ENCODE measurements around the gene BMS1. TPM values are rescaled to one million over a fixed set of nuclear protein-coding genes. Genes with fewer than 3 reads are reported as not detected.
"Not testable (repeated sequence)": the region's sequence is repeated elsewhere in the genome, so short reads cannot be mapped to it uniquely, and the experiment has no call there.

The BMS1 gene
- polyA plus RNA-seq, 3 donors: 21.1 to 26.3 (median 24.5) TPM

DNA sequence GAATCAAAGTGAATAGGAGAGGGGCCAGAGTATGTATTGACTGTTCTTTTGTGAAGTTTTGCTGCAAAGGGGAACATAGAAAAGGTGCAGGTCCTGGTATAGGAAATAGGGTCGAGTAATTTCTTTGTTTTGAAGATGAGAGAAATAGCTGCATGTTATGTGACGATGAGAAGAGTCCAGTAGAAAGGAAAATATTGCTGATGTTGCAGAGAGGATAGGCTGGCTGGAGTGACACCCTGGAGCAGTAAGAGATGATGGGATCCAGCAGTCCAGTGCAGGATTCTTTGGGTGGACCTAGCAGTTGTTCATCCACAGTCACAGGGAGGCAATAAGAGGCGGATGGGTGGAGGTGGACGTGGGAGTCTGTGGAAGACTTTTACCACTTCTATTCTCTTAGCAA is 2.1 kb upstream of the BMS1 start:
- no peak for DNase-seq (ENCODE audit: extremely low read depth in 1 of 11, low read depth in 9 of 11, low spot score in 4 of 11)

DNA sequence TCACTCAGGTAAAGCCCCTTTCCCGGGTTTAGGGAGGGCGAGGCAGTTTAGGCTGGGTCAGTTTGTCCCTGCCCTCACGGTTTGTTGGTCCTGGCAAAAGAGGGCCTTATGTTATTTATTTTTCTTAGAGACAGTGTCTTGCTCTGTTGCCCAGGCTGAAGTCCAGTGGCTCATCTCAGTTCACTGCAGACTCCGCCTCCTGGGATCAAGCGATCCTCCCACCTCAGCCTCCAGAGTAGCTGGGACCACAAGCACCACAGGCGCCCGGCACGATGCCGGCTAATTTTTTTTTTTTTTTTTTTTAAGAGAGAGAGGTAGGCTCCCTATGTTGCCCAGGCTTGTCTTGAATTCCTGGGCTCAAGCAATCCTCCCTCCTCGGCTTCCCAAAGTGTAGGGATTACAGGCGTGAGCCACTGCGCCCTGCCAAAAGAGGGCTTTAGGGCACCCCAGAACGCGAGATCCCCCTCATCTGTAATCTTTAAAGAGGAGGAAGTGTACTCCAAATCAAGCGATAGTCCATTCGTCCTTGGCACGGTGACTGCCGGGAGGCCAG is 626 bp upstream of the BMS1 start:
- DNase-seq (ENCODE audit: extremely low read depth in 1 of 11, low read depth in 9 of 11, low spot score in 4 of 11): peak in 4 of 11 donors; percentile 0 to 1 (median 0)

DNA sequence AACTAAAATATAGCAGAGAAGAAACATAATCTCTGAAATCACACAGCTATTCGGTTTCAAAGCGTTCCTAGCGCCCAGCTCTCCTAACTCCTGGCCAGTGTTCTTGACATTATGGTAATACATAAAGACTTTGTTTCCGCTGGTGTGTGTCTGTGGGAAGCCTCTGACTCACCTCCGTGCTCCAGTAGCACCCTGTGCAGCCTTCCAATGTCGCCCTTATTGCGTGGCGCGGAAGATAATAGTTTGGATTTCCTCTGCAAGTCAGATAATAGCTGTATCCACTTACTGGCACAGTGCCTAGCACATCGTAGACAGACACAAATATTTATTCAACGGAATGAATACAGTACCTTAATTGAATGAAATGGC is 570 bp downstream of the BMS1 start:
- peak in 4 of 11 donors; percentile 0 to 11 (median 4) for DNase-seq (ENCODE audit: extremely low read depth in 1 of 11, low read depth in 9 of 11, low spot score in 4 of 11)

DNA sequence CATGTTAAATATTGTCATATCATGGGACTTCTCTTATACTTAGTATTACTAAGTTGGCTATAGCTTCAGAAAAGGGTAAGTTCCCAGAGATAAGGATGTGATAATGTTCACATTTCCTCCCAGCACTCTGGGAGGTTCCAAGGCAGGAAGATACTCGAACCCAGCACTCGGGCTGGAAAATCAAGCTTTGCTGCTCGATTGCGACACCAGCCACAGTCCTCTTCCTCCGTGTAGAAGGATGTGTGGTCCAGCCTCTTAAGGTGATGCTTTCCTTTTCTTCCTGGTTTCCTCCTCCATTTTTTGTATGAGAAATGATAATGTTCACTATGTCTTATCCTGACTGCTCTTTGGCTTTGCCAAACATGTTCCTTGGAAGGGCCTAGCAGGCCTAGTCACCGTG is 3.2 kb downstream of the BMS1 start:
- DNase-seq (ENCODE audit: extremely low read depth in 1 of 11, low read depth in 9 of 11, low spot score in 4 of 11): no peak

DNA sequence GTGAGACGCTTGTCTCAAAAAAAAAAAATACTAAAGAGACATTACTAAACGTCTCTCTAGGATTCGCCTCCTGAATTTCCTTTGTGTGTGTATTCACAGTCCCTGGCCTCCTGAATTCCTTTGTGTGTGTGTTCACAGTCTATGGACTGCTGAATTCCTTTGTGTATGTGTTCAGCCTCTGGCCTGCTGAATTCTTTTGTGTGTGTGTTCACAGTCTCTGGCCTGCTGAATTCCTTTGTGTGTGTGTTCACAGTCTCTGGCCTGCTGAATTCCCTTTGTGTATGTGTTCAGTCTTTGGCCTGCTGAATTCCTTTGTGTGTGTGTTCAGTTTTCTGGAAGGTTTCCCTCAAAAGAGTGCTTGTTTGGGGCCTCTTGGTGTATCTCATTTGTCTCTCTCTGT is 8.2 kb downstream of the BMS1 start:
- no peak for DNase-seq (ENCODE audit: extremely low read depth in 1 of 11, low read depth in 9 of 11, low spot score in 4 of 11)

DNA sequence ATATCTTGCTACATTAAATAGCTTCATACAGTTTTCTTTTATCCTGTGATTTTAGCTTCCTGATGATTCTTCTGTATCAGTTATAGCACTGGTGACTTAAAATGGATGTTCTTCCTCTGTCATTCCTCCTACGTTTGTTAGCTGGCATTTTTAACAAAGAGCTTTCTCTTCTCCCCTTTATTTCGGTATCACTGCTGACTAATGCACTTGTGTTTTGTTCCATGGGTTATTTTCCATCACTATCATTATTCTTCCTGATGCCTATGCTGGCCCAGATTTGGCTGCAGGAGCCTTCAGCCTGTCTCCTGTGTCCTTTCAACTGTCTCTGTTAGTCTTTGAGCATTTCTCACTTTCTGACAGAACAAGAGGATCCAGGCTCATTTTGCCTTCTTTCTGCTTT is 13.1 kb downstream of the BMS1 start:
- DNase-seq (ENCODE audit: extremely low read depth in 1 of 11, low read depth in 9 of 11, low spot score in 4 of 11): no peak

DNA sequence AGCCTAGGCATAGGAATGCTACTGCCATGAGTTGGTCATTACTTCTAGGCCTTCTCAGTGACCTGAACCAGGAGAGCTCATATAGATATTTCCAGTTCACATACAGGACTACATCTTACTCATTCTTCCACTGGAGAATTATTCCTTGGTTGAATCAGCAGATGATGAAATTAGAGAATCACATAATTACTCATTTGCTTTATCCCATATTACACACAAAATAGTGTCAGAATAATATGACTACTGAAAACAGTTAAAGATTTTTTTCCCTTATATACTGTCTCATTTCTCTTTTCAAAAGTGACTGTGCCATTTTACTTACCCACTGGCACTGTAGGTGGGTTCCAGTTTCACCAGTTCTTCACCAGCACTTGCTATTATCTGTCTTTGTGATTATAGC is 18.5 kb downstream of the BMS1 start:
- DNase-seq (ENCODE audit: extremely low read depth in 1 of 11, low read depth in 9 of 11, low spot score in 4 of 11): no peak

DNA sequence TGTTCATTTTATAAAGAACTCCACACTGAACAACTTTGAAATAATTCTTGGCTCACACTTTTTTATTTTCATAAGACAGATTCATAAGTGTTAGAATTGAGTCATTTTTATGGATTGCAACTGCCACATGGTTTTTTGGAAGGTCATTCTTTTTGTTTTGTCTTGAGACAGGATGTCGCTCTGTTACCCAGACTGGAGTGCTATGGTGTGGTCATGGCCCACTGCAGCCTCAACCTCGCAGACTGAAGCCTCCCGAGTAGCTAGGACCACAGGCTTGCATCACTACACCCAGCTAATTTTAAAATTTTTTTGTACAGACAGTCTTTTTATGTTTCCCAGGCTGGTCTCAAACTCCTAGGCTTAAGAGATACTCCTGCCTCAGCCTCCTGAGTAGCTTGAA is 20.3 kb downstream of the BMS1 start:
- no peak for DNase-seq (ENCODE audit: extremely low read depth in 1 of 11, low read depth in 9 of 11, low spot score in 4 of 11)

DNA sequence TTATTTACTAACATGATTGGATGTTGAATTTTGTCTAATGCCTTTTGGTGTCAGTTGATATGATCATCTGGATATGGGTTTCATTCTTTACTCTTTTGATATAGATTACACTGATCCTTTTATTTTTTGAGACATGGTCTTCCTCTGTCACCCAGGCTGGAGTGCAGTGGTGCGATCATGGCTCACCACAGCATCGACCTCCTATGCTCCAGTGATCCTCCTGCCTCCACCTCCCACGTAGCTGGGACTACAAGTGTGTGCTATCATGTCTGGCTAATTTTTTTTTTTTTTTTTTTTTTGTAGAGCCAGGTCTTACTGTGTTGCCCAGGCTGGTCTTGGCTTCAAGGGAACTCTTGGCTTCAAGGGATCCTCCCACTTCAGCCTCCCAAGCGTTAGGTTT is 27.1 kb downstream of the BMS1 start:
- no peak for DNase-seq (ENCODE audit: extremely low read depth in 1 of 11, low read depth in 9 of 11, low spot score in 4 of 11)

DNA sequence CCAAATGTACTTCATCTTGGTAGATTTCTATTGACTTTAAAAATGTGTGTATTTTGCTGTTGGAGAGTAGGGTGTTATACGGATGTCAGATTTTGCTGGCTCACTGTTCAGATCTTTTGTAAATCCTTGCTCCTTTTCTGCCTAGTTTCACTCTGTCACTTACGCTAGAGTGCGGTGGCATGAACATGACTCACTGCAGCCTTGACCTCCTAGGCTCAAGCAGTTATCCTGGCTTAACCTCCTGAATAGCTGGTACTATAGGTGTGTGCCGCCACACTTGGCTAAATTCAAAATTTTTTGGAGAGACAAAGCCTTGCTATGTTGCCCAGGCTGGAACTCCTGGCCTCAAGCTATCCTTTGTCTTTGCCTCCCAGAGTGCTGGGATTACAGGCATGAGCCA is 29.4 kb downstream of the BMS1 start:
- no peak for DNase-seq (ENCODE audit: extremely low read depth in 1 of 11, low read depth in 9 of 11, low spot score in 4 of 11)

DNA sequence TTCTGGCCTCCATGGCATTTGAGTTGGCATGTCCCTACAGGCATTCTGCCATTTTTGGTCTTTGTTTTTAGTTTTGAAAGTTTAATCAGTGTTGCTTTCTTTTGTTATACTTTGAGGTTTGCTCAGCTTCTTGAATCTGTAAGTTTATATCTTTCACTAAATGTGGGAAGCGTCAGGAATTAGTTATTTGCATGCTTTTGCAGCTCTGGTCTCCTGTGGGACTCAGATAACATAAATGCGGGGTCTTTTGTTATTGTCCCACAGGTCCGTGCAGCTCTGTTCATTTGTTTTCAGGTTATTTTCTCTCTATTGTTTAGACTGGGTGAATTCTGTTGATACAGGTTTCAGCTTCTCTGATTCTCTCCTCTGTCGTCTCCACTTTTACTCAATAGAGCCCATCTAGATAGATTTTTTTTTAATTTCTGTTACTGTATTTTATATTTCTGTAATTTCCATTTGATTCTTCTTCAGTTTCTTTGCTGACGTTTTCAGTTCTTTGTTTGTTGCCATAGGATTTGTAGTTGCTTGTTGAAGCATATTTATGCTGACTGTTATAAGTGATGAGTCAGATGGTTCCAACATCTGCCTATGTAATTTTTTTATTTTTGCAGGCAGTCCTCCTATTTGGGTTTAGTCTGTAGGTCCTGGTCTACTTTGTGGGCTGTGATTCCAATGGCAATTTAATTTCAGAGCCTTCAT is 31.5 kb downstream of the BMS1 start:
- not testable (repeated sequence) for DNase-seq (ENCODE audit: extremely low read depth in 1 of 11, low read depth in 9 of 11, low spot score in 4 of 11)

DNA sequence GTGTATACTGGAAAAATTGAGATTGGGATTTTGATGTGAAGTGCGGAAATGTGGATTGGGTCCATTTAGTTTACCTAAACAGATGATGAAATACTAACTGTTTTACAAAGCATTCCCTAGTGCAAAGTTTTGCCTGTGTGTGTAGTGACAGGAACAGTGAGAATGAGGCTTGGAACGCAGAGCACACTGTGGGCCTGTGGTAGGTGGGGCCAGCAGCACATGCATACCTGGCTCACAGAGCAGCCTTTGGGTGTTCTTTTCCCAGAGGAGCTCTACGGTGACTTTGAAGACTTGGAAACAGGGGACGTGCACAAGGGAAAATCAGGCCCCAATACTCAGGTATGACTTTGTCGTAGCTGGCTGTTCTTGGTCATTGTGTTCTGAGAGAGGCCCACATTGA is 33.7 kb downstream of the BMS1 start:
- DNase-seq (ENCODE audit: extremely low read depth in 1 of 11, low read depth in 9 of 11, low spot score in 4 of 11): not testable (repeated sequence)

DNA sequence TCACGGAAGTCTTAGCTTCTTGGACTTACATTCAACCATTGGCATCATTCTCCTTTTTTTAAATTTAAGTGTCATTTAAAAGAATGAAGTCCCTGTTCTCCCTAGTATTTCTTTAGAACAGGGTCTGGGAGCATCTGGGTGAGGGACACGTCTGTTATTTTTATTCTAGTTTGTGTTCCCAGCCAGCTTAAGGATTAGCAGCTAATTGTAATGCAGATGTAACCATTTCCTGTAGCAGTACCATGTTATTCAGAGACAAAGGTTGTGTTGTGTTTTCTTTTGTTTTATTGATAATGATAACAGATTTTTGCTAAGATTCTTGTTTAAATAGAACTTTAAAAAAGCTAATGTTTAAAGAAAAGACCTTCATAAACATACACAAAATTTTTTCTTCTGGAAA is 34.3 kb downstream of the BMS1 start:
- DNase-seq (ENCODE audit: extremely low read depth in 1 of 11, low read depth in 9 of 11, low spot score in 4 of 11): no peak

DNA sequence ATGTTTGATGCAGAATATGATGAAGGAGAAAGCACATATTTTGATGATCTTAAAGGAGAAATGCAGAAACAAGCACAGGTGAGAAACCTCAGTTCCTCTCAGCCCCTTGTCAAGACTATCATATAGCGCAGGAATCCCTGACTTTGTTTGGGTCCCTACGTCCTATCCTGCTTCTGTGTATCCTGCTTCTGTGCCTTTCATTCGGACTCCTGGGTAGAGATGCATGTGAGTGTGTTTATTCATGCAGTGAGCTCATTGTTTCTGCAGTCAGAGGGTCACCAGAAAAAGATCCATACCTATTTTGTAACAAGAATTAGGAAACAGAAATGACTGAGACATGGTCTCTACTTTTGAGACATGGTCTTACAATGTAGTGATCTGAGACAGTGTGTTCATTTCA is 34.8 kb downstream of the BMS1 start:
- DNase-seq (ENCODE audit: extremely low read depth in 1 of 11, low read depth in 9 of 11, low spot score in 4 of 11): not testable (repeated sequence)

DNA sequence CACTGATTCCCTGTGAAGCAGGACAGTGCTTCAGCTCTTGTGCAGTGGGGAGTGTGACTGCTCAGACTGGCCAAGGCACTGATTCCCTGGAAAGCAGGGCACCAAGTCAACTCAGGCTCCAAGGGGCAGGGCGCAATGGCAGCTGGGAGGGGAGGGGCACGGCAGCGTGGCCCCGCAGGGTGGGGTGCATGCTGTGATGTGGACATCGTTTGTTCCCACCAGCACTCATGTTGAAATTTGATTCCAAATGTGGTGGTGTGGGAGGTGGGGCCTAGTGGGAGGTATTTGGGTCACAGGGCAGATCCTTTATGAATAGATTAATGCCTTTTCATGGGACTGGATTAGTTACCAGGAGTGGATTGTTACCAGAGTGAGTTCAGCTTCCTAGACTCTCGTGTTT is 44.2 kb downstream of the BMS1 start:
- not testable (repeated sequence) for DNase-seq (ENCODE audit: extremely low read depth in 1 of 11, low read depth in 9 of 11, low spot score in 4 of 11)

DNA sequence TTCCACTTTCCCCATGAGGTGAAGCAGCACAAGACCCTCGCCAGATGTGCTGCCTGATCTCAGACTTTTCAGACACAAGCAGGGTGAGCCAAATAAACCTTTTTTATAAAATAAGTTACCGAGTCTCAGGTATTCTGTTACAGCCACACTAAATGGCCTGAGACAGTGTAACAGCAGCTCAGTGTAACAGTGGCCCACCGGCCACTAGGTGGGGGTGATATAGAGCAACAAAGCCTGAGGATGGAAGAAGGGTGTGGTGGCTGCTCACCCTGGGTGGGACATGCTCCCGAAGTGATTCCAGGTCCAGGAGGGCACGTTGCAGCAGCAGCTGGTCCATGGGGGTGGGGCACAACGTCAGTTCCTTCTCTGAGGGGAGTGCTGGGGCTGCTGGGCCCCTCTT is 44.6 kb downstream of the BMS1 start:
- DNase-seq (ENCODE audit: extremely low read depth in 1 of 11, low read depth in 9 of 11, low spot score in 4 of 11): no peak

DNA sequence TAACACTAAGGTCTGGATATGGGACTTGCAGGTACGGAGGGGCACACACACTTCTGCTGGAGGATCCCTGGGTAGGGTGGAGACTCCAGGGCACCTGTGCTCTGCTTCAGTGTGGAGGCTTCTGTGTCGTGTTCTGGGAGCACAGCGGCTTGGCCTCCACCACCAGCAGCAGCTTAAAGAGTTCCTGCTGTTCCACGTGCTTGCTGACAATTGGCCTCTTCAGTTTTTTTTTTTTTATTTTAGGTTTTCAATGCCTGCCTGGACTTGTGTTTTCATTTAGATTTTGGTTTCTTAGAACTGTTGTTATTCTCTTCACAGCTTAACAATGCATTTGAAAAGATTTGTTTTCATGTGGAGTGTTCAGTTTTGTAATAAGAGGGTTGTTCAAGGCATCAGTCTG is 45.8 kb downstream of the BMS1 start:
- not testable (repeated sequence) for DNase-seq (ENCODE audit: extremely low read depth in 1 of 11, low read depth in 9 of 11, low spot score in 4 of 11)

DNA sequence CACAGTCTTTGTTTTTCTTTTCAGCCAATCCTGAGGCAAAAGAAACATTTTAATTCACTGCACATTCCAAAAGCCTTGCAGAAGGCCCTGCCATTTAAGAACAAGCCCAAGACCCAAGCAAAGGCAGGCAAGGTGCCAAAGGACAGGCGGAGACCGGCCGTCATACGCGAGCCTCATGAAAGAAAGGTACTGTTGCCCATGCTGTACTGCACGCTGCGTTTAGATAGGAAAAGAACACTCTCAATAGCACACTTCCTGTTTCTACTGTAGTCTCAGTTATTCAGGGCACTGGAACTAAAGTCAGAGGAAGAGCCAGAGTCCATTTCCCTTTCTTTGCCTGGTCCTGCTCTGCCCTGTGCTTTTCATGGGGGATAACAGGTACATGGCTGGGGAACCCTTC is 47.6 kb downstream of the BMS1 start:
- DNase-seq (ENCODE audit: extremely low read depth in 1 of 11, low read depth in 9 of 11, low spot score in 4 of 11): no peak

DNA sequence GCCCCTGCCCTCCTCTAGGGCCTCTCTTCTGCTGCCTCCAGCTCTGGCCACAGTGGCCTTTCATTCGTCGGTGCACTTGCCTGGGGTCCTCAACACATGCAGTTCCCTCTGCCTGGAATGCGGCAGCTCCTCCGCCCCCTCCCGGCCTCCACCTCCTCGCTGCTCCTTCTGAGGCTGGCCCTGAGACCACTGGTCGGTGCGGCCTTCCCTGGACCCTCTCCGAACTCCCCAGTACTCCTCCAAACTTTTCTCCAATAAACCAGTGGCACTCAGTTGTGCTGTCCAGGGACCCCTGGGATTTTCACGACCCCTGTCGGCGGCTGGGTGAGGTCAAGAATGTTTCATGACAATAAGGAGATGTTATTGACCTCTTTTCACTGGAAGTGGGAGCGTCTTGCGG is 53.5 kb downstream of the BMS1 start:
- no peak for DNase-seq (ENCODE audit: extremely low read depth in 1 of 11, low read depth in 9 of 11, low spot score in 4 of 11)

DNA sequence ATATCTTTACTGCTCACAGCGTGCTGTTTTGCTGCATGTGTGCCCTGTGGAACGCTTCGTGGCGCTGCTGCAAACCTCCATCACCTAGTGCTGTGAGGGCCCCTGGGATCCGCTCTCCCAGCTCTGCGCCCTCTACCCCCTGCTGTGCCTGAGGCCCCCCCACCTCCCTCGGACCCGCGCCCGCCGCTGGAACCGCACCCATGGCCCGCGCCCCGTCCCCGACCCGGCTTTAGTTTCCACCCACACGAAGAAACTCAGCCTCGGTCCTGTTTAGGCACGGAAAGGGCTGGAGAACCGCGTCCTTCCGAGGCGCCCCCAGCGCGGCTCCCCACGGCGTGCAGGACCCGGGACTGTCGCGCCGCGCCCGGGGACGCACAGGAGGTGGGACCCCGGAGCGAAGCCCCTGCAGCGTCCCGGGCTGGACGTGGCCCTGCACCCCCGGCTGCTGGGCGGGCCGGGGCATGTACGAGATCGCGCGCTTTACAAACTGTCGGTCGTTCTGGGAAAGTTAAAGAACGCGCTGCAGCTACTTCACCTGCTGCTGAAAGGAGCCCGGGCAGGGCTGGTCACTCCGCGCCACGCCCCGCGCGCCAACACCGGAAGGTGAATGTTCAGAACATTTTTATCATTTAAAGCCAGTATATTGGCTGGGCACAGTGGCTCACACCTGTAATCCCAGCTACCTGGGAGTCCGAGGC is 54.3 kb downstream of the BMS1 start:
- peak in 5 of 11 donors; percentile 5 to 24 (median 10) for DNase-seq (ENCODE audit: extremely low read depth in 1 of 11, low read depth in 9 of 11, low spot score in 4 of 11)

DNA sequence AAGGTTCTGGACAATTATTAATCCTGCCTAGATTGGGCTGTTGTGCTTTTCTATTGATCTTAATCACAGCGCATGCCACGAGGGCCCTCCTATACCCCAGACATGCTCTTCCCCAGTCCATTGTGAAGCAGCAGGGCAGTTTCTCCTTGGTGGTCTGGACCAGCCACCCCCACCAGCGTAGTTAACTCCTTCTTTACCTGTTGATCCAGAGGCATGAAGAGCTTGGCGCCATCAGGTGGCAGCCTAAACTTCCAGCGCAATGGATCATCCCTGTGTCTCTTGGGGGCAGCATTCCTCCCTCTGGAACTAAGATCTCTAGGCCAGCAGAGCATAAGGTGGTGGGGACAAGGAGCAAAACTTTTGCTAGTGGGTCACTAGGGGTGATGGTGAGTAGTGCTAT is 62.2 kb downstream of the BMS1 start:
- DNase-seq (ENCODE audit: extremely low read depth in 1 of 11, low read depth in 9 of 11, low spot score in 4 of 11): not testable (repeated sequence)

Data from renal cortex interstitium (tissue), 11 donors.